HUDEP-2 (cell line): ENCODE results near the gene FAM118B.

Experiments used
- DNase-seq, 76 experiments: peaks; one replicate each; lab custom pipeline; 2025; ENCODE audit not compliant: unreplicated experiment in 76 of 76; lab: John Stamatoyannopoulos, UW

FAM118B gene

DNA sequence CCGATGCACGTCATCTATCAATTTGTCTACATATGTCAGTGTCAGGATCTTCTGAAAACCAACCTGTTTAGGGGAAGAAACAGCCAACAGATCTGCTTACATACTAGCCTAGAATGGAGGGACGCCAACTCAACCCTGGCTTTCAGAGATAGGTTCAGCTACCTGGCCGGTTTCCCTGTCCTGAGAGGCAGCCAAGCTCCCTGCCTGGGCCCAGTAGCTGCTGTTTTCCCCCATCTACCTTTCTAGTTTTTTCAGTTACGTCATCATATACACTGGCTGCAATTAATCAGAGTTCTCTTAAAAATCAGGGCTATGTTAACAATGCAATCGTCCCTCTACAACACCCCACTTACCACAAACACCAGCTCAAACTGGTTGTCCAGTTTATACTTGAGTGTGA lies 56.1 kb downstream of the FAM118B start:
- DNase-seq, result no peak

DNA sequence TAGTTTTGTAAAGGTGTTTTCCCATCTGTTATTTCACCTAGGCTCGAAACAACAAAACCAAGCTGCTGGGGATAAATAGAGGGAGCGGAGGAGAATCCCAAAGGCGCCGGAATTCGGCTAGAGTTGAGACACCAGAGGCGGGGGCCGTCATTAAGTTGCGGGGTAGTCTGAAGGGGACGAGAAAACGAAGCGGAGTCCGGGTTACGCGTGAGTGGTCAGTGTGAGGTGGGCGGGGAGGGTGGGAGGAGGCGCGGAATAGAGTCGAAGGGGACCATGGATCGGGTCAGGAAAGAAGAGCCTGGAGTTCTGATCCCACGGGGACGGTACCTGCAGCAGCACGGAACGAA lies 56.8 kb downstream of the FAM118B start:
- no peak for DNase-seq

GRCh38 chr11:126268708-126269579 lies 57.4 kb downstream of the FAM118B start, which contains the start of the genes FOXRED1 and SRPRA:
Gene FOXRED1 (plus strand): TSS chr11:126269154. CDS start chr11:126269207, 53 bp downstream.
Gene SRPRA (minus strand): TSS chr11:126268895. CDS start chr11:126268804, 91 bp downstream.
- DNase-seq, result peak in 75 of 76 experiments; percentile 34 to 99 (median 98)

GRCh38 chr11:126277322-126277721 lies 65.7 kb downstream of the FAM118B start:
- no peak for DNase-seq

DNA sequence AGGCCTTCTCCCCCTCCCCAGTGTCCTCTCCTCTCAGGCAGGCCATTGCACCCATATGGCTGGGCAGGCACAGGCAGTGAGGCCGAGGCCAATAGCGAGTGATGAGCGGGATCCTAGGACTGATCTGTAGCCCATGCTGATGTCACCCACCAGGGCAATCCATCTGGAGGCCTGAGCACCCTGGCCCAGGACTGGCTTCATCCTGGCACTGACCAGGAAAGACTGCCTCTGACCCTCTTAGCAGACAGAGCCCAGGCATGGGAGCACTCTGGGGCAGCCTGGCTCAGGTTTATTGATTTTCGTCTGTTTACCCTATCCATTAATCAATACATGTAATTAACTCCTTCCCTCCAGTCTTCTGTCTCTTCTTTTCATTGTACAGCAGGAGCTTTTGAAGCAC lies 66.2 kb downstream of the FAM118B start:
- no peak for DNase-seq

DNA sequence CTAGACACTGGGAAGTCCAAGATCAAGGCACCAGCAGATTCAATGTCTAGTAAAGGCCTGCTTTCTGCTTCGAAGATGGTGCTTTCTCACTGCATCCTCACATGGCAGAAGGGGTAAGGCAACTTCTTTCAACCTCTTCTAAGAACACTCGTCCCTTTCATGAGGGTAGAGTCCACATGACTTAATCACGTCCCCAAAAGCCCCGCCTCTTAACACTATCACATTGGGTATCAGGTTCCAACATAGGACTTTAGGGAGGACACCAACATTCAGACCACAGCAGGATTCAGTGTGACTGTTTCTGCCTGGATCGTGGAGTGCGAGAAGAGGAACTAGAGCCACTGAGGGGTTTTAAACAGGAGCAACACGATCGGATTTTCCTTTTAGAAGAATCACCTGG lies 67.6 kb downstream of the FAM118B start:
- DNase-seq, result no peak

DNA sequence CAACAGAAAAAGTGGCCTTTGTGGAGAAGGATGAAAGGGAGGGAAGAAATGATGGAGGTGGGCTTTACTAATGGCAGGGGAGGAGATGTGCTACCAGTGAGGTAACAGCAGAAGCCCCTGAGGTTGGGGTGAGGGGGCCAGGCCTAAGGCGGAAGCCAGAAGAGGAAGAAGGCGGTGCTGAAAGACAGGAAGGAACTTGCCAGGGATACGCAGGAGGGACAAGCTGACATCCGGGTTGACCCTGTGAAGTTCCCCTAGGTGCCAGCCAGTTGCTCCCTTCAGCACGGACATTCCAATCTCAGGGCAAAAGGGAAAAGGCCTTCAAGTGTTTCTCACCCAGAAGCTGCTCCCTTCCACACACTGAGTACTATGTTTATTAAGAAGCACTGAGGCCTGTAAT lies 69.0 kb downstream of the FAM118B start:
- DNase-seq, result no peak

DNA sequence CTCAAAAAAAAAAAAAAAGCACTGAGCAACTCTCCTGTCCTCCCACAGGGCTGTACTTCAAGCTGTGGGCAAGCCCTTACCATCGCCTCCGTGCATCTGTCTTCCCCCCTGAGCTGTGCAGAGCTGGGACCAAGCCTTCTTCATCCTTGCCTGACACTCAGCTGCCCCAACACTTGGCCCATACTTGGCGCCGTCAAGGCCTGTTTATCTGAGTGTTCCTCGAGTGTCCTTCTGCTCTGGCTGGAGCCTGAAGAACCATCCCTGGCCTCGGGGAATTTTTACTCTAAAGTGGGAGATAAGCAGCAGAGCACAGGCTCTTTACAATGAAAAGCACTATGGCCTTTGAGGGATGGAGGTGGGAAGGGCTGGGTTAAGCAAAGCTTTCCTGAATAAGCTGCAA lies 69.7 kb downstream of the FAM118B start:
- DNase-seq, result no peak

- DNase-seq, result no peak
These were observed 70.1 kb downstream of the FAM118B start for GRCh38 chr11:126281666-126282175.

DNA sequence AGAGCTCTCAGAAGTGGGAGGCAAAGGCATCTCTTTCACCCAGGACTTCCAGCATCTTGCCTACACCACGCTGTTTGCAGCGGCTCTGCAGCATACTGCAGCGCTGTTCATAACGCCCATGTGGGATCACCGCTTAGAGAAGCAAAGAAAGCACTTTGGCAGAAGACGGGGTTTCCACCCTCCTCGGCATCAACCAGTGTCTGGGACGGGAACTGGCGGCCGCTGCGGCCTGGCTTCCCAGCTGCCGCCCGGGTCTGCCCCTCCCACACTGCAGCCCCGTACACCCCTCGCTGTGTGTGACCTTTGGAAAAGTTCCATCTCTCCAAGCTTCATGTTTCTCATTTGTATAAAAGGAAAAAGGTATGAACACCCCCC lies 70.8 kb downstream of the FAM118B start:
- DNase-seq, result peak in 6 of 76 experiments; percentile 6 to 31 (median 8)

DNA sequence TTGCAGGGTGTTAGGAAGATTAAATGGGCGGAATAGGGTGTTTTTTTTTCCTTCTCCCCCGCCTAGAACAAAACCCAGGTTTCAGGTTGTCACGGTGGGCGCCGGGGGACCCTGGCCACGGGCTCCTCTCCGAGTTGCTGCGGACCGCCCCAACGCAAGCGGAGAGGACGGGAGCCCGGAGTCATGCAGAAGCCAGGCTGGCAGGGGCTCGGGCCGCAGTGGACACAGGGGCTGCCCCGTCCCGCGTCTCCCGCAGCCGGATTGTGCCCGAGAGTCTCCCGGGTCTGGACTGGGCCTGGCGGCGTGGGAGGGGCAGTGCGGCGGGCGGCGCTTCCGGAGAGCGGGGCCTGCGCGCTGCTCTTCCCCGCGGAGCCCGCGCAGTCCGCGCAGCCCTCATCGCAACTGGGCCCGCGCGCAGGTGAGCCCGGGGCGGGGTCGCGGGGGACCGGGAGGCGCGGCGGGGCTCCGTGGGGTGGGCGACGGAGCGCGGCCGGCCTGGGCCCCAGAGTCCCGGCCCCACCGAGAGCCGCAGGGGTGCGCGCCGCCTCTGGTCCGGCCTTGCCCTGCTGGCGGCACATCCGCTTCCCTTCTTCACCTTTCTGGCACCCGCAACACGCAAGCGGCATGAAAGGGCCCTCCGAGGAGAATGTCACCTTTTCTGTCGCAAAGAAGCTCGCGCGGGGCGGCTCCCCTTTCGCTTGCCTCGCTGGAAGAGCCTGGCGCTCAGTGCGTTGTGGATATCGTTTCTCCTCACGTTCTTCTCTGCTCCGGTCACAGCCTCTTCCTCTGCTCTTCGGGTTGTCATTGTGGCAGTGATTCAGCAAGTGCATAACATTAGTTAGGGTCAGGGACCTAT lies 71.4 kb downstream of the FAM118B start, which contains the start of gene TIRAP:
TIRAP (plus strand) TSS at position 358 of the 856 bp plus-strand sequence. CDS start 7,802 bp downstream, outside the sequence.
- DNase-seq, result peak in 28 of 76 experiments; percentile 5 to 55 (median 26)

- peak in 67 of 76 experiments; percentile 7 to 82 (median 50) for DNase-seq
These were observed 73.2 kb downstream of the FAM118B start for GRCh38 chr11:126284829-126285228.

DNA sequence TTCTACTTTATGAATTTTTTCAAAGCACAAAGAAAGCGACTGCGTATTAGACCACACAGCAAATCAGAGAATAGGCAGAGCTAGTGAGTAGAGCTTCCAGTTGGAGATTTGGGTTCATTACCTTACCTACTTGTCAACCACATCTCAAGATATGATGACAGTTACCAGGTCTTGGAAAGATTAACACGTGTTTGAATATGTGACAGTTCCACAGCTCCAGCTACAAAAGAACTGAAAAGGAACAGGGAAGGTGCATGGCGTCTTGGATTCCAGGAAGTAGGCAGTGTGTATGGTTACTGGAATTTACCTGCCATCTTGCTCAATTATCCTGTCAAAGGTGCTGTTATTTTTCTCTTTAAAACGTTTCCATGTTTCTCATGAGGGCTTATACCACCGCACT lies 76.7 kb downstream of the FAM118B start:
- no peak for DNase-seq

DNA sequence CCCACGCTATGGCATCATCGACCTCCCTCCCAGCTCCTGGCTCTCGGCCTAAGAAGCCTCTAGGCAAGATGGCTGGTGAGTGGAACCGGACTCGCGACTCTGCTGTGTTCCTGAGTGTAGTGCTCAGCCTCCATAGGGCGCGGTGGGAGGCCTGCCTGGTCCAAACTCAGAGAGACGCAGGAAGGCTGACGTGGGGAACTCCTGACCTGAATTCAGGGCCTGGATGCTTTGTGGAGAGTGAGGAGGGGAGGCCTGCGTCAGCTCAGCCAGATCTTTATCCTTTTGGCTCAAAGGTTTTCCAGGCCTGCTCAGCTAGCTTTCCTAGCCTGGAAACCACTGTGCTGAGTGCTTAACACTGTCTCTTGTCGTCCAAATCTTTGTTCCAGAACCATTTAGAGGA lies 79.3 kb downstream of the FAM118B start:
- DNase-seq, result no peak

DNA sequence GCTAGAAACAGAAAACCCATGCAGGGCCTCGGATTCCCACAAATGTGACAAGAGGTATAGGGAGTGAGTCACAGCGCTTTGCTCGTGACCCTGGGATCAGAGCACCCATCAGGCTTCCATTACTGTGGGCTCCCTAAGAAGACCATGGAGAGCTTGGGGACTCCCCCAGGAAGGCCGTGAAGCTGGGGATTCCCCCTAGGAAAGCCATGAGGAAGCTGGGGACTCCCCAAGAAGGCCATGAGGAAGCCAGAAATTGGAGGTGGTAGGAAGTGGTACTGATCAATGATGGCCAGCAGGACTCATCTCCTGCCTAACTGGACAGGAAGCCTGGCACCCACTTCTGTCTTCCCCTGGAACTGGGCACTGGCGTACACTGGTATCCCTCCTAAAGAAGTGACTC lies 82.1 kb downstream of the FAM118B start:
- no peak for DNase-seq

DNA sequence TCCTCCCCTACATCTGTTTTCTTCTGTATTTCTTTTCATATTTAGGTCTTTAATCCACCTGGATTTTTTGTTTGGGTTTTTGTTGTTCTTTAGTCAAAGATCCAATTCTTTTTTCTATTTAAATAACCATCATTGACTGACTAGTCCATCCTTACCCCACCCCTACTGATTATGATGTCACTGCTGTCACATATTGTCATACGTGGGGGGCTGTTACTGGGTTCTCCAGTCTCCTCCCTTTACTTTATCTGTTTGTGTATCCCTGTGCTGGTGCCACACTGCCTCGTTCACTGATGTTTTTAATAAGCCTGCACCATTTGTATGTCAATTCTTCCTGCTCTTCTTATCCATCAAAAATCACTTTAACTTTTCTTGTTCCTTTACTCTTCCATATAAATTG lies 85.4 kb downstream of the FAM118B start:
- no peak for DNase-seq

- DNase-seq, result peak in 73 of 76 experiments; percentile 37 to 86 (median 71)
These were observed 92.3 kb downstream of the FAM118B start, which contains the start of gene DCPS for GRCh38 chr11:126303623-126304456. Gene DCPS (plus strand): TSS chr11:126304060. CDS start chr11:126304081, 21 bp downstream.

DNA sequence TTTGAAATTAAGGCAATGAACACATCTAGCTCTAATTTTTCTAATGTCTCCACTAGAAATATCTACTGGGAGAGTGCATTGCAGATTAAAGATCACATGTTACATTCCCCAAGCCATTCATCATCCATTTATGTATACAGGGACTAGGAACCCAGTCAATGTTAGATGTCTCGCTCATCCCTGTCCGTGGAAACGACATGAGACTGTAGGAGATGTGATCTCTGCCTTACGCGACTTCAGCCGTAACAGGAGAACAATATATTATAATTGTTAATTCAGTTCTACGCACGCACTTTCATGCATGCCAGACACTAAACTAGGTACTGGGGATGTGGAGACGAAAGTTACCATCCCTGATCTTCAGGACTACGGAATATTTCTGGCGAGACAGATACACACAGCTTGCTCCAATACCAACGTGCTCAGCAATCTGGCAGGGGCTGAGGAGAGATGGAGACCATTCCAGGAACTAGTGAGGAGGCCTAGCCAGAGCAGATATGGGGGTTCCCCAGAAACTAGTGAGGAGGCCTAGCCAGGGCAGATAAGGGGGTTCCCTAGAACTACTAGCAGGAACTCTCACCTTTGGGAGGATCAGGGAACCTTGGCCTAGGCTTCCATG lies 93.0 kb downstream of the FAM118B start:
- DNase-seq, result no peak

GRCh38 chr11:126305699-126306098 lies 94.1 kb downstream of the FAM118B start:
- no peak for DNase-seq

- peak in 14 of 76 experiments; percentile 1 to 31 (median 8) for DNase-seq
These were observed 96.1 kb downstream of the FAM118B start for GRCh38 chr11:126307706-126308105.
